ENCODE data around the gene CELSR1. TPM values are rescaled to one million over a fixed set of nuclear protein-coding genes. Genes with fewer than 3 reads are reported as not detected.
A peak's percentile ranks its signal among the peaks of the same experiment; 100 is the strongest.

The CELSR1 gene
- total RNA-seq, 2 experiments from 2014 or later = 0.31 to 0.33 TPM

- Mint-ChIP-seq H3K27me3 (no peaks in the 10 kb centered on the region), H3K27ac (no peak overlapping the region), H3K9me3 (no peaks in the 10 kb centered on the region), H3K4me3 (no peak overlapping the region), H3K36me3 (no peaks in the 10 kb centered on the region), H3K4me1 (no peaks in the 10 kb centered on the region)
- POLR2A ChIA-PET = no interaction called here
- ATAC-seq (ENCODE audit: low read depth) (no peak), DNase-seq (no peak)
Observed at GRCh38 chr22:46437671-46438440, 99.6 kb downstream of the CELSR1 start.

- no peak overlapping the region for H3K27ac Mint-ChIP-seq
Observed at GRCh38 chr22:46436595-46437175, 100.7 kb downstream of the CELSR1 start.

GRCh38 chr22:46433318-46433717 lies 104.1 kb downstream of the CELSR1 start:
- Mint-ChIP-seq H3K36me3 (no peaks in the 10 kb centered on the region), H3K4me3 (no peak overlapping the region), H3K9me3 (no peaks in the 10 kb centered on the region), H3K27ac (peak overlapping the region; percentile 8), H3K27me3 (no peaks in the 10 kb centered on the region), H3K4me1 (peaks cover 7% of the 10 kb centered on the region)
- no peak for DNase-seq
- POLR2A ChIA-PET = no interaction called here
- ATAC-seq (ENCODE audit: low read depth) = no peak

More at GRCh38 chr22:46436595-46437175, 100.7 kb downstream of the CELSR1 start:
- Mint-ChIP-seq H3K27me3 (no peaks in the 10 kb centered on the region), H3K4me3 (no peak overlapping the region), H3K9me3 (no peaks in the 10 kb centered on the region), H3K36me3 (no peaks in the 10 kb centered on the region), H3K4me1 (peaks cover 6% of the 10 kb centered on the region)
- DNase-seq = no peak
- POLR2A ChIA-PET = no interaction called here
- no peak for ATAC-seq (ENCODE audit: low read depth)

- no peaks in the 10 kb centered on the region for H3K27me3 Mint-ChIP-seq
- DNase-seq (peak; percentile 51), ATAC-seq (ENCODE audit: low read depth) (peak; percentile 86)
- H3K4me3 Mint-ChIP-seq = peak overlapping the region; percentile 85
- peak overlapping the region; percentile 90 for H3K27ac Mint-ChIP-seq
- no peaks in the 10 kb centered on the region for H3K36me3 Mint-ChIP-seq
- H3K9me3 Mint-ChIP-seq = no peaks in the 10 kb centered on the region
- H3K4me1 Mint-ChIP-seq = peaks cover 7% of the 10 kb centered on the region
- POLR2A ChIA-PET = interaction anchor here (0.9 kb wide), 1 partner anchor 139 kb away, joined by 4 read pairs; no protein-coding TSS in a partner anchor
Observed at GRCh38 chr22:46432164-46433068, 105.0 kb downstream of the CELSR1 start.

- POLR2A ChIA-PET = no interaction called here
- no peak for DNase-seq
- no peak overlapping the region for H3K4me3 Mint-ChIP-seq
- no peaks in the 10 kb centered on the region for H3K9me3 Mint-ChIP-seq
- H3K36me3 Mint-ChIP-seq = no peaks in the 10 kb centered on the region
- no peaks in the 10 kb centered on the region for H3K27me3 Mint-ChIP-seq
- peaks cover 7% of the 10 kb centered on the region for H3K4me1 Mint-ChIP-seq
- ATAC-seq (ENCODE audit: low read depth) = no peak
- H3K27ac Mint-ChIP-seq = peak overlapping the region; percentile 90
Observed at GRCh38 chr22:46430961-46431838, 106.2 kb downstream of the CELSR1 start.

- Mint-ChIP-seq H3K4me3 (no peak overlapping the region), H3K4me1 (peaks cover 7% of the 10 kb centered on the region), H3K36me3 (no peaks in the 10 kb centered on the region), H3K9me3 (peaks cover 2% of the 10 kb centered on the region), H3K27me3 (no peaks in the 10 kb centered on the region), H3K27ac (no peak overlapping the region)
- POLR2A ChIA-PET = no interaction called here
- DNase-seq (no peak), ATAC-seq (ENCODE audit: low read depth) (no peak)
Observed at GRCh38 chr22:46429325-46429853, 108.0 kb downstream of the CELSR1 start.

- Mint-ChIP-seq H3K27ac (no peak overlapping the region), H3K27me3 (no peaks in the 10 kb centered on the region), H3K4me3 (no peak overlapping the region), H3K4me1 (peaks cover 7% of the 10 kb centered on the region), H3K9me3 (peaks cover 2% of the 10 kb centered on the region), H3K36me3 (no peaks in the 10 kb centered on the region)
- no peak for DNase-seq
- ATAC-seq (ENCODE audit: low read depth) = no peak
- POLR2A ChIA-PET = no interaction called here
Observed at GRCh38 chr22:46428602-46429324, 108.7 kb downstream of the CELSR1 start.

- POLR2A ChIA-PET = no interaction called here
- H3K27ac Mint-ChIP-seq = no peak overlapping the region
- ATAC-seq (ENCODE audit: low read depth) = no peak
Observed at GRCh38 chr22:46428171-46428570, 109.2 kb downstream of the CELSR1 start.

GRCh38 chr22:46425016-46425415 lies 112.4 kb downstream of the CELSR1 start:
- H3K36me3 Mint-ChIP-seq = no peaks in the 10 kb centered on the region
- peaks cover 2% of the 10 kb centered on the region for H3K9me3 Mint-ChIP-seq
- H3K4me3 Mint-ChIP-seq = no peak overlapping the region
- ATAC-seq (ENCODE audit: low read depth) (no peak), DNase-seq (no peak)
- POLR2A ChIA-PET = no interaction called here
- H3K27me3 Mint-ChIP-seq = no peaks in the 10 kb centered on the region
- no peak overlapping the region for H3K27ac Mint-ChIP-seq
- no peaks in the 10 kb centered on the region for H3K4me1 Mint-ChIP-seq

More at GRCh38 chr22:46428171-46428570, 109.2 kb downstream of the CELSR1 start:
- H3K27me3 Mint-ChIP-seq = no peaks in the 10 kb centered on the region
- H3K4me1 Mint-ChIP-seq = peaks cover 7% of the 10 kb centered on the region
- no peaks in the 10 kb centered on the region for H3K36me3 Mint-ChIP-seq
- H3K9me3 Mint-ChIP-seq = peaks cover 2% of the 10 kb centered on the region
- H3K4me3 Mint-ChIP-seq = no peak overlapping the region
- no peak for DNase-seq

- Mint-ChIP-seq H3K27ac (no peak overlapping the region), H3K36me3 (no peaks in the 10 kb centered on the region)
Observed at GRCh38 chr22:46424496-46424895, 112.9 kb downstream of the CELSR1 start.

GRCh38 chr22:46422896-46423295 lies 114.5 kb downstream of the CELSR1 start:
- H3K9me3 Mint-ChIP-seq = peaks cover 2% of the 10 kb centered on the region
- no peak for ATAC-seq (ENCODE audit: low read depth)
- no peaks in the 10 kb centered on the region for H3K27me3 Mint-ChIP-seq
- H3K27ac Mint-ChIP-seq = no peak overlapping the region
- POLR2A ChIA-PET = no interaction called here
- H3K36me3 Mint-ChIP-seq = no peaks in the 10 kb centered on the region
- no peak for DNase-seq
- H3K4me3 Mint-ChIP-seq = no peak overlapping the region
- no peaks in the 10 kb centered on the region for H3K4me1 Mint-ChIP-seq

More at GRCh38 chr22:46424496-46424895, 112.9 kb downstream of the CELSR1 start:
- DNase-seq = no peak
- Mint-ChIP-seq H3K9me3 (peaks cover 2% of the 10 kb centered on the region), H3K27me3 (no peaks in the 10 kb centered on the region), H3K4me1 (no peaks in the 10 kb centered on the region), H3K4me3 (no peak overlapping the region)
- POLR2A ChIA-PET = no interaction called here
- no peak for ATAC-seq (ENCODE audit: low read depth)

GRCh38 chr22:46421267-46421666 lies 116.2 kb downstream of the CELSR1 start:
- Mint-ChIP-seq H3K36me3 (no peaks in the 10 kb centered on the region), H3K27me3 (no peaks in the 10 kb centered on the region), H3K4me3 (no peak overlapping the region), H3K4me1 (no peaks in the 10 kb centered on the region), H3K9me3 (peaks cover 2% of the 10 kb centered on the region), H3K27ac (no peak overlapping the region)
- ATAC-seq (ENCODE audit: low read depth) (peak; percentile 42), DNase-seq (no peak)
- POLR2A ChIA-PET = no interaction called here

All from activated naive CD8-positive, alpha-beta T cell treated with anti-CD3 and anti-CD28 coated beads, Interleukin-2, amount 10 ng/mL, durations not matched to agents 7 days and 5 days (primary cell).